Heart right ventricle (tissue), 16 donors: Measurements from ENCODE around the gene RABIF. TPM values are rescaled to one million over a fixed set of nuclear protein-coding genes. Genes with fewer than 3 reads are reported as not detected.
A peak's percentile ranks its signal among the peaks of the same experiment; 100 is the strongest.

Source experiments
- ATAC-seq, 8 donors: fragments of 200-7000 bp; cut with Tn5 transposase; one replicate each; pipeline ENCODE4 v1.9.1; 2020; ENCODE audit warnings: mild to moderate bottlenecking in 8 of 8, moderate library complexity in 8 of 8, moderate number of reproducible peaks in 1 of 8
- DNase-seq, 2 donors: peaks; one replicate each; pipeline ENCODE4 v3.0.0-alpha.2; 2020
- H3K27ac ChIP-seq, 10 donors: fragments of 200-600 bp; sonication (generic) in 2 of 10; one replicate each; pipeline versions ENCODE4 v1.5.0 to v1.8.0; 2020 to 2022; ENCODE audit warnings: mild to moderate bottlenecking in 3 of 10
- H3K27me3 ChIP-seq, 7 donors: fragments of 200-600 bp; one replicate each; pipeline ENCODE4 v1.8.0; 2021 to 2022; ENCODE audit warnings: mild to moderate bottlenecking in 2 of 7
- H3K36me3 ChIP-seq, 9 donors: fragments of 200-600 bp; sonication (generic) in 1 of 9; one replicate each; pipeline versions ENCODE4 v1.5.0 to v1.8.0; 2020 to 2022; ENCODE audit warnings: mild to moderate bottlenecking in 2 of 9
- H3K4me1 ChIP-seq, 9 donors: fragments of 200-600 bp; sonication (generic) in 1 of 9; one replicate each; pipeline versions ENCODE4 v1.5.0 to v1.8.0; 2020 to 2022; ENCODE audit warnings: mild to moderate bottlenecking in 4 of 9
- H3K4me3 ChIP-seq, 10 donors: fragments of 200-600 bp; sonication (generic) in 2 of 10; one replicate each; pipeline versions ENCODE4 v1.5.0 to v1.8.0; 2020 to 2022; ENCODE audit warnings: mild to moderate bottlenecking in 7 of 10, moderate library complexity in 2 of 10
- H3K9me3 ChIP-seq, 11 donors: fragments of 200-600 bp in 10 of 11; sonication (generic) in 2 of 11; one replicate each; pipeline versions ENCODE4 v1.5.0 to v1.8.0; 2013 to 2022; ENCODE audit warnings: mild to moderate bottlenecking in 2 of 11, control low read depth in 1 of 11, moderate library complexity in 1 of 11
- WGBS, 2 donors: extraction: QIAGEN DNeasy Blood & Tissue Kit; methylation state at CpG; one replicate each; pipeline ENCODE4 v1.1.7; 2013; ENCODE audit warnings: inconsistent platforms in 1 of 2; 5-methylcytosine and 5-hydroxymethylcytosine counted together
- intact Hi-C, 10 donors: fragments of 100-400 bp; cut with DNase I; formaldehyde crosslinking; loops; one replicate each; pipeline versions ENCODE4 v1.11.1 to v1.14.2; 2022
- polyA plus RNA-seq, 2 donors: library from polyadenylated mRNA; stranded (reverse); fragments of 200-250 nt; gene quantifications; one replicate each; pipeline ENCODE4 v1.2.3, GENCODE V29; 2013
- total RNA-seq, 10 donors: library from RNA; stranded (reverse); fragmentation: NEBNext Ultra II Directional in 3 of 10; extraction: Animal tissue kit (Norgen Biotek cat#: 25700) in 3 of 10; gene quantifications; one replicate each; pipeline versions ENCODE4 v1.2.1 to v1.2.4, GENCODE V29; 2021 to 2023
- TF ChIP-seq, protein P1 (sequence below), 9 donors: fragments of 200-600 bp; sonication (generic) in 2 of 9; IDR thresholded peaks; one replicate each; pipeline versions ENCODE4 v1.5.0 to v1.8.0; 2021 to 2022; ENCODE audit warnings: antibody characterized with exemption in 9 of 9, mild to moderate bottlenecking in 5 of 9, moderate library complexity in 1 of 9
- donor health status: Arrhythmogenic right ventricular cardiomyopathy.
- donor health status: ischemic (EF 13 %, LVEDD 7.1; RV severe dilation, severe dysfunction).
- donor health status: healthy with polysubstance abuse.
- donor health status: DM: no; HTN: yes; CAD: no.
- donor health status: DM: no; HTN: no; CAD: no.
- donor health status: ischemic (EF 25% LVEDD 6.9; RV normal size, moderate dysfunction).
- donor health status: ischemic (EF 25% LVEDD 5.7; RV mildly dilated, moderate dysfunction).
- donor health status: healthy.
- donor health status: DM: yes; HTN: yes; CAD: no.
- donor health status: Ischemic cardiomyopathy.
- donor health status: ischemic (EF 35%, LVEDD 5.7; RV mildly dilated, moderate dysfunction).
- donor health status: nonischemic (EF 11% LVEDD 7.7; RV severe dilation, severe dysfunction).
- donor health status: DM: yes; HTN: yes; CAD: no.
- donor health status: PGD.
- donor health status: ischemic (EF 29% LVEDD 5.4; RV normal size, mild dysfunction).
- donor health status: nonischemic (EF 23%, LVEDD 6.1; RV moderate dilation, normal function).

Gene RABIF
- total and polyA plus RNA-seq, 12 donors, result 2.0 to 8.1 (median 4.8) TPM

DNA sequence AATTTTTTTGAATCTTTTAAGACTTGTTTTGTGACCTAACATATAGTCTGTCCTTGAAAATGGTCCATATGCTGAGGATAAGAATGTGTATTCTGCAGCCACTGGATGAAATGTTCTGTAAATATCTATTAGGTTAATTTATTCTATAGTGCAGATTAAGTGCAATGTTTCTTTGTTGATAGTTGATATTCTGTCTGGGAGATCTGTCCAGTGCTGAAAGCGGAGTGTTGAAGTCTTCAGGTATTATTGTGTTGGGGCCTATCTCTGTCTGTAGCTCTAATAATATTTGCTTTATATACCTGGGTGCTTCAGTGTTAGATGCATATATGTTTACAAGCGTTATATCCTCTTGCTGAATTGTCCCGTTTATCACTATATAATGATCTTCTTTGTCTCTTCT is 45.8 kb upstream of the RABIF start:
- TF ChIP-seq, protein P1, sequence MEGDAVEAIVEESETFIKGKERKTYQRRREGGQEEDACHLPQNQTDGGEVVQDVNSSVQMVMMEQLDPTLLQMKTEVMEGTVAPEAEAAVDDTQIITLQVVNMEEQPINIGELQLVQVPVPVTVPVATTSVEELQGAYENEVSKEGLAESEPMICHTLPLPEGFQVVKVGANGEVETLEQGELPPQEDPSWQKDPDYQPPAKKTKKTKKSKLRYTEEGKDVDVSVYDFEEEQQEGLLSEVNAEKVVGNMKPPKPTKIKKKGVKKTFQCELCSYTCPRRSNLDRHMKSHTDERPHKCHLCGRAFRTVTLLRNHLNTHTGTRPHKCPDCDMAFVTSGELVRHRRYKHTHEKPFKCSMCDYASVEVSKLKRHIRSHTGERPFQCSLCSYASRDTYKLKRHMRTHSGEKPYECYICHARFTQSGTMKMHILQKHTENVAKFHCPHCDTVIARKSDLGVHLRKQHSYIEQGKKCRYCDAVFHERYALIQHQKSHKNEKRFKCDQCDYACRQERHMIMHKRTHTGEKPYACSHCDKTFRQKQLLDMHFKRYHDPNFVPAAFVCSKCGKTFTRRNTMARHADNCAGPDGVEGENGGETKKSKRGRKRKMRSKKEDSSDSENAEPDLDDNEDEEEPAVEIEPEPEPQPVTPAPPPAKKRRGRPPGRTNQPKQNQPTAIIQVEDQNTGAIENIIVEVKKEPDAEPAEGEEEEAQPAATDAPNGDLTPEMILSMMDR (IDR thresholded peaks at IDR 0.05), result no peak
- no peak for ATAC-seq
- intact Hi-C loops, result no loop called here
- no peaks in the 10 kb centered on the region for H3K27me3 ChIP-seq
- 86 to 93% methylated on average over 3 of the region's 3 CpGs for WGBS, 2 donors
- H3K4me3 ChIP-seq, result no peak overlapping the region
- H3K36me3 ChIP-seq, result peaks cover 0 to 4% (median 0%) of the 10 kb centered on the region in 9 donors
- no peak overlapping the region for H3K27ac ChIP-seq
- H3K4me1 ChIP-seq, result no peaks in the 10 kb centered on the region
- no peak for DNase-seq
- H3K9me3 ChIP-seq, result peaks cover 0 to 13% (median 0%) of the 10 kb centered on the region in 11 donors

DNA sequence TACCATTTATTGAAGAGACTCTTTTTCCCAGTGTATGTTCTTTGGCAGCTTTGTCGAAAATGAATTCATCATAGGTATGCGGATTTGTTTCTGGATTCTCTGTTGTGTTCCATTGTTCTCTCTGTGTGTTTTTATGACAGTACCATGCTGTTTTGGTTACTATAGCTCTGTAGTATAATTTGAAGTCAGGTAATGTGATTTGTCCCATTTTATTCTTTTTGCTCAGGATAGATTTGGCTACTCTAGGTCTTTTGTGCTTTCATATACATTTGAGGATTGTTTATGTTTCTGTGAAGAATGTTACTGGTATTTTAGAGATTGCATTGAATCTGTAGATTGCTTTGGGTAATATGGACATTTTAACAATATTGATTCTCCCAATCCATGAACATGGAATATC is 43.5 kb upstream of the RABIF start:
- peaks cover 0 to 4% (median 3%) of the 10 kb centered on the region in 9 donors for H3K4me1 ChIP-seq
- WGBS, 2 donors, result 91 to 93% methylated on average over 2 of the region's 2 CpGs
- no peak overlapping the region for H3K27ac ChIP-seq
- H3K36me3 ChIP-seq, result no peaks in the 10 kb centered on the region
- H3K9me3 ChIP-seq, result peaks cover 0 to 13% (median 0%) of the 10 kb centered on the region in 11 donors
- intact Hi-C loops, result no loop called here
- TF ChIP-seq, protein P1 (IDR thresholded peaks at IDR 0.05), result no peak
- DNase-seq, result no peak
- H3K4me3 ChIP-seq, result no peak overlapping the region
- ATAC-seq, result no peak
- H3K27me3 ChIP-seq, result no peaks in the 10 kb centered on the region

DNA sequence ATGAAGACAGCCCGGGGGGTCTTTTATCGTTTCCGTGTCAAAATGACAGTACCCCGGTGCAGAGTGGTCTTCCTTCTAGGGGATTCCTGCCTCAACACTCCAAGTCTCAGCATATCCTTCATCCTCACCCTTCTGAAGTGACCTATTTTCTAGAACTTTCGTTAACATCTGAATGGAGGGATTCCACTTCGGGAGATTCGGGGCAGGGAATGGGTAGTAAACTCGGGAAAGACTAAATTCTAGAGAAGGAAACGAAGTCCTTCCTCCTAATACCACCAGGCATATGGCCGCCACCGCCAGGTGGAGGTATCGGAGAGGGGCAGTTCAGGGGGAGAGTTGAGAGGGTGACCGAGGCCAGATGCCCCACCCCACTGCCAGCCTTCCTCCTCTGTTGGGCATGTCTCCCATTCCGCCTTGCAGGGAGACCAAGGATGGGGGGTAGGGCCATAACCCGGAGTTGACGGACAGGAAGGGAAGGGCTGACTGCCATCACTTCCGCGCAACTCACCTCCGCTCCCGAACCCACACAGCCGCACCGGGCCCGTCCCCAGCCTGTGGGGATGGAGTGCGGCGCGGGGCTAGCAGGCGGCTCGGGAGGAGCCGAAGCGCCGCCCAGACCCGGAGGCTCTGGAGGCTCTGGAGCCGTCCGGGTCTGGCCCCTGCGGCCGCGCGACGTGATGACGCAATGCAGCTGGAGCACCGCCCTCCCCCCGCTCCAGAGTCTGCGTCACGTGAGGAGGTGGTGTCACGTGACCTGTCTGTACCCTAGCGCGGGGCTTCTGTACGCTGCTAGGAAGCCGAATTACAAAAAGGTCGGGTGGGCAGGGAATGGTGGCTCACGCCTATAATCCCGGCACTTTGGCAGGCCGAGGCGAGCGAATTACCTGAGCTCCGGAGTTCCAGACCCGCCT is 37.9 kb upstream of the RABIF start, which contains the start of gene KLHL12:
Gene KLHL12, minus strand, starts transcription at position 654 of the 911 bp plus-strand sequence. CDS start 2,072 bp downstream, outside the sequence.
- intact Hi-C loops, result loop anchor here in 9 of 10 donors (2.0 to 10.0 kb wide), 8 partner anchors 35 to 72 kb away; partner anchors contain the start of genes CYB5R1 (in 4 of the 9) and RABIF (in 2 of the 9)
- WGBS, 2 donors, result 0 to 1% methylated on average over 56 to 57 of the region's 57 CpGs

GRCh38 chr1:202923533-202923932 is 34.6 kb upstream of the RABIF start:
- H3K27ac ChIP-seq, result no peak overlapping the region
- intact Hi-C loops, result loop anchor here in 2 of 10 donors (10.0 kb wide), 2 partner anchors 61 to 71 kb away; no protein-coding TSS in a partner anchor
- H3K27me3 ChIP-seq, result no peaks in the 10 kb centered on the region
- ATAC-seq, result no peak
- H3K4me3 ChIP-seq, result no peak overlapping the region
- DNase-seq, result no peak
- 90 to 92% methylated on average over 3 of the region's 3 CpGs for WGBS, 2 donors
- peaks cover 0 to 53% (median 15%) of the 10 kb centered on the region in 9 donors for H3K36me3 ChIP-seq
- H3K9me3 ChIP-seq, result no peaks in the 10 kb centered on the region
- TF ChIP-seq, protein P1 (IDR thresholded peaks at IDR 0.05), result no peak
- H3K4me1 ChIP-seq, result peaks cover 2 to 49% (median 18%) of the 10 kb centered on the region in 9 donors

More for the DNA sequence above, 37.9 kb upstream of the RABIF start, which contains the start of gene KLHL12:
- TF ChIP-seq, protein P1 (IDR thresholded peaks at IDR 0.05), result peak in 8 of 9 donors; percentile 27 to 70 (median 60)
- Histone ChIP-seq H3K4me1 (peaks cover 2 to 48% (median 18%) of the 10 kb centered on the region in 9 donors), H3K9me3 (no peaks in the 10 kb centered on the region), H3K36me3 (peaks cover 0 to 30% (median 4%) of the 10 kb centered on the region in 9 donors), H3K4me3 (peak within 1 kb of the TSS; percentile 66 to 98 (median 82)), H3K27me3 (no peaks in the 10 kb centered on the region), H3K27ac (peak within 1 kb of the TSS; percentile 86 to 96 (median 95))
- ATAC-seq, result peak; percentile 99 to 100 (median 99)
- peak; percentile 96 to 97 for DNase-seq
